Activated CD4-positive, alpha-beta T cell treated with anti-CD3 and anti-CD28 coated beads for 36 hours (primary cell): Measurements from ENCODE around the gene CES2. TPM values are rescaled to one million over a fixed set of nuclear protein-coding genes. Genes with fewer than 3 reads are reported as not detected.

Experiments used
- ATAC-seq: fragments of 200-7000 bp; cut with Tn5 transposase; one replicate; pipeline ENCODE4 v1.10.0; 2021; ENCODE audit warnings: mild to moderate bottlenecking, moderate library complexity
- CTCF ChIA-PET: fragments of 350-600 bp; sonication (Branson Sonifier 250); formaldehyde crosslinking; loops from one replicate; lab custom pipeline; 2021; ENCODE audit warnings: antibody characterized with exemption; lab: Charles Lee
- POLR2A ChIA-PET: fragments of 350-600 bp; sonication (Branson Sonifier 250); formaldehyde crosslinking; loops from one replicate; lab custom pipeline; 2021; ENCODE audit warnings: antibody characterized with exemption, inconsistent platforms; lab: Charles Lee
- DNase-seq: peaks from one replicate; pipeline ENCODE4 v3.0.0-alpha.2; 2020
- H3K27ac Mint-ChIP-seq: one replicate; pipeline ENCODE4 v1.8.0; 2021; ENCODE audit warnings: mixed read lengths
- H3K27me3 Mint-ChIP-seq: one replicate; pipeline ENCODE4 v1.8.0; 2021; ENCODE audit warnings: mixed read lengths
- H3K36me3 Mint-ChIP-seq: one replicate; pipeline ENCODE4 v1.8.0; 2021; ENCODE audit warnings: low read depth, mixed read lengths
- H3K4me1 Mint-ChIP-seq: one replicate; pipeline ENCODE4 v1.8.0; 2021; ENCODE audit warnings: mixed read lengths
- H3K4me3 Mint-ChIP-seq: one replicate; pipeline ENCODE4 v1.8.0; 2021; ENCODE audit warnings: mild to moderate bottlenecking, moderate library complexity, mixed read lengths
- H3K9me3 Mint-ChIP-seq: one replicate; pipeline ENCODE4 v1.8.0; 2021; ENCODE audit warnings: low read depth, mixed read lengths
- intact Hi-C, 2 experiments: fragments of 100-400 bp; cut with DNase I in 1 of 2; cut with micrococcal nuclease in 1 of 2; formaldehyde crosslinking; loops; one replicate each; pipeline versions ENCODE4 v1.14.2 to v1.15.1; 2022 to 2024; cut with DNase I, micrococcal nuclease
- total RNA-seq, 2 experiments: library from RNA; stranded (reverse); gene quantifications; one replicate each; pipeline ENCODE4 v1.2.3, GENCODE V29; 2021

The CES2 gene
- total RNA-seq, 2 experiments from 2014 or later = 30.5 to 31.6 TPM

DNA sequence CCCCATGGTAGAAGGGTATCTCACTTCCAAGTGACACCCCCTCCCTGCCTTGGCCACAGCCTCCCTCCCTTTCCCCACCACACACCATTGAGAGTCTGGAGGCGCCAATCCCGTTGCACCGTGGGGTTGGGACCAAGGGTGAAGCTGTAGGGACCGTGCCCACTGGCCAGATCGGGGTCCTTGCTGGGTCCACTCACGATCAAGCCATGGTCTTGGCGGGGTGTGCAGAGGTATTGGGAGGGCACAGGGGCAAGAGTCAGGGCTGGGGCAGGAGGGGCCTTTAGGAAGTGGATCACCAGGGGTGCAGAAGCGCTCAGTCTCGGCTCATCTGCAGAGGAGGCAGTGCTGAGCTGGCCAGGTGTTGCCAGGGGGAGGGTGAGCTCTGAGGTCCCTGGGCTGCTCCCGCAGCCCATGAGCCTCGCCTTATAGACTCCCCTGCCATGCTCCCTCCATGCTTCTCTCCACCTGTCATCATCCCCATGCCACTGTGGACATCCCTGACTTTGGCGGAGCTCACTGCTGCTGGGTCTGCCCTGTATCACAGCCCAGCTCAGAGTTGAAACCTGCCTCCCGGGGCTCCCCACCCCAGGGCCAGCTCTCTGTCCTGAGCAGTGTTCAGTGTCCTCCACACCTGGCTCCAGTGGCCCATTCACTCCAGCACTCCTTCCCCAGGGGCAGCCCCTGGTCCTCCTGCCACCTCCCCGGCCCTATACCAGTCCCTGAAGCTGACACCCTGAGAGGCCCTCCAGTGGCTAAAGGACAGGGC lies 25.0 kb upstream of the CES2 start:
- Mint-ChIP-seq H3K36me3 (no peaks in the 10 kb centered on the region), H3K27me3 (no peaks in the 10 kb centered on the region), H3K27ac (no peak overlapping the region), H3K4me3 (no peak overlapping the region), H3K4me1 (peaks cover 6% of the 10 kb centered on the region), H3K9me3 (no peaks in the 10 kb centered on the region)
- POLR2A ChIA-PET = interaction anchor here (0.5 kb wide), 1 partner anchor 107 kb away, joined by 3 read pairs; no protein-coding TSS in a partner anchor
- CTCF ChIA-PET = interaction anchor here (0.6 to 1.1 kb wide), 3 partner anchors 15 to 575 kb away, joined by 3 to 8 read pairs (median 3); no protein-coding TSS in a partner anchor
- DNase-seq (no peak), ATAC-seq (no peak)
- intact Hi-C loops = no loop called here

DNA sequence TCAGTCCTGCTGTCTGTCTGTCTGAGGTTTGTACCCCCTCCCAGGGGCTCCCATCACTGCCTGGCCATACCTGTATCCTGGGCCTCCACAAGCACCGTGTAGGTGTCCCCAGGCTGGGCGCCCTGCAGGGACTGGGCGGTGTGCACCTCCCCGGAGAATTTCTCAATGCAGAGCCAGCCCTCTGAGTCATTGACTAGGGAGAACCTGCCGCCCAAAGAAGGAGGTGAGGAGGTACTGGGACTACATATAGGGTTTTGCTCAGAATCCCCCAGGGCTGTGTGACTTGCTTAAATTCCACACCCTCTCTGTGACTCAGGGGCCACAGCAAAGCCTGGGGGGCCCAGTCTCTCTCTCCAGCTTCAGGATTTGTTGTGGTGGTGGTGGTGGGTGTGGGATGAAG lies 24.2 kb upstream of the CES2 start:
- H3K4me3 Mint-ChIP-seq = no peak overlapping the region
- peaks cover 2% of the 10 kb centered on the region for H3K4me1 Mint-ChIP-seq
- DNase-seq = no peak
- H3K36me3 Mint-ChIP-seq = no peaks in the 10 kb centered on the region
- no peaks in the 10 kb centered on the region for H3K9me3 Mint-ChIP-seq
- intact Hi-C loops = no loop called here
- ChIA-PET POLR2A (interaction anchor here (0.5 to 1.1 kb wide), 3 partner anchors 20 to 303 kb away, joined by 3 to 4 read pairs (median 3); no protein-coding TSS in a partner anchor), CTCF (interaction anchor here (0.8 kb wide), 2 partner anchors 11 to 12 kb away, joined by 3 read pairs; no protein-coding TSS in a partner anchor)
- no peak for ATAC-seq
- H3K27ac Mint-ChIP-seq = no peak overlapping the region
- no peaks in the 10 kb centered on the region for H3K27me3 Mint-ChIP-seq

DNA sequence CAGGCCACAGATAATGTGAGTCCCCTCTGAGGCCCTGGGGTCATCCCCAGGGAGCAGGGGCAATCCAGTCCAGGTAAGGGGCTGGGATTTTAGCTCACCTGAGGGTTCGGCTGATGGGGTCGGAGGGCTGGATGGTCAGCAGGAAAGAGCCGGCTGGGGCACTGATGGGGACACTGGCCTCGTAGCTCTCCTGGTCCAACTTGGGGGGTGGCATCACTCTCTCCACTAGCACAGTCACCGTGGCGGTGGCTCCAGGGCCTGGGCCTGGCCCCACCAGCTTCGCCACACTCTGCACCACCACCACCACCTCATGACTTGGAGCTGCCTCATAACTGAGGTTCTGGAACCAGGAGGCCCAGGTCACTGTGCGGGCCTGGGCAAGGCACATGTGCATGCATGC lies 23.5 kb upstream of the CES2 start:
- ATAC-seq (no peak), DNase-seq (no peak)
- no peak overlapping the region for H3K4me3 Mint-ChIP-seq
- ChIA-PET POLR2A (interaction anchor here (1.1 kb wide), 1 partner anchor 20 kb away, joined by 3 read pairs; no protein-coding TSS in a partner anchor), CTCF (interaction anchor here (0.6 to 0.8 kb wide), 3 partner anchors 11 to 12 kb away, joined by 3 to 4 read pairs (median 3); no protein-coding TSS in a partner anchor)
- H3K9me3 Mint-ChIP-seq = no peaks in the 10 kb centered on the region
- peaks cover 2% of the 10 kb centered on the region for H3K27me3 Mint-ChIP-seq
- H3K27ac Mint-ChIP-seq = no peak overlapping the region
- no peaks in the 10 kb centered on the region for H3K4me1 Mint-ChIP-seq
- intact Hi-C loops = no loop called here
- no peaks in the 10 kb centered on the region for H3K36me3 Mint-ChIP-seq

- H3K4me3 Mint-ChIP-seq = no peak overlapping the region
- no peaks in the 10 kb centered on the region for H3K9me3 Mint-ChIP-seq
- H3K4me1 Mint-ChIP-seq = no peaks in the 10 kb centered on the region
- intact Hi-C loops = no loop called here
- DNase-seq = no peak
- H3K36me3 Mint-ChIP-seq = no peaks in the 10 kb centered on the region
- H3K27ac Mint-ChIP-seq = no peak overlapping the region
- no peak for ATAC-seq
- H3K27me3 Mint-ChIP-seq = peaks cover 2% of the 10 kb centered on the region
- ChIA-PET POLR2A (no interaction called here), CTCF (interaction anchor here (0.8 to 1.1 kb wide), 2 partner anchors 38 to 41 kb away, joined by 3 read pairs; no protein-coding TSS in a partner anchor)
Observed at GRCh38 chr16:66913081-66913480, 22.2 kb upstream of the CES2 start.

- H3K27me3 Mint-ChIP-seq = peaks cover 2% of the 10 kb centered on the region
- no peak for ATAC-seq
- H3K36me3 Mint-ChIP-seq = no peaks in the 10 kb centered on the region
- CTCF ChIA-PET = interaction anchor here (1.1 kb wide), 1 partner anchor 39 kb away, joined by 3 read pairs; no protein-coding TSS in a partner anchor
- no peak for DNase-seq
- no peaks in the 10 kb centered on the region for H3K9me3 Mint-ChIP-seq
- intact Hi-C loops = no loop called here
- no peak overlapping the region for H3K27ac Mint-ChIP-seq
- H3K4me3 Mint-ChIP-seq = no peak overlapping the region
- no peaks in the 10 kb centered on the region for H3K4me1 Mint-ChIP-seq
- POLR2A ChIA-PET = no interaction called here
Observed at GRCh38 chr16:66913711-66914110, 21.6 kb upstream of the CES2 start.

- POLR2A ChIA-PET = no interaction called here
- no peaks in the 10 kb centered on the region for H3K36me3 Mint-ChIP-seq
Observed at GRCh38 chr16:66914541-66914940, 20.8 kb upstream of the CES2 start.

DNA sequence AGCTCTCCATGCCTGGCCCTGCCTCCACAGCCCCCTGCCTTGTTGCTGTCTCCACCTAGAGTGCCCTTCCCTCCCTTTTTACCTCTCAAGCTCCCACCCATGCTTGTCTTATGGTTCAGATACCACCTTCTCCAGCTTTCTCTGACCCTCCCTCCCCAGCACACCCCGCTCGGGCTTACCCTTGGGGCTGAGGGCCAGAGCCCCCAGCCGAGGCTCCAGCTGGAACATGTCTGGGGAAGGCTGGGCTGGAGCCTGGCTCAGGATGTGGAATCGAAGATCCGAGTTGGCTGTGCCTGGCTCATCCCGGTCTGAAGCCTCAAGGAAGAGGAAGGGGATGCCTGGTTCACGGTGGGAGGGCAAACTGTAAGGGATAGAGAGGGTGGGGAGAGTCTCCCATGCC lies 20.3 kb upstream of the CES2 start:
- H3K27ac Mint-ChIP-seq = no peak overlapping the region
- no peaks in the 10 kb centered on the region for H3K36me3 Mint-ChIP-seq
- no peak overlapping the region for H3K4me3 Mint-ChIP-seq
- no peak for ATAC-seq
- DNase-seq = no peak
- intact Hi-C loops = no loop called here
- no peaks in the 10 kb centered on the region for H3K4me1 Mint-ChIP-seq
- CTCF ChIA-PET = interaction anchor here (0.7 to 1.1 kb wide), 3 partner anchors 13 to 178 kb away, joined by 3 to 6 read pairs (median 3); no protein-coding TSS in a partner anchor
- H3K27me3 Mint-ChIP-seq = peaks cover 2% of the 10 kb centered on the region
- POLR2A ChIA-PET = no interaction called here
- H3K9me3 Mint-ChIP-seq = no peaks in the 10 kb centered on the region

More at GRCh38 chr16:66914541-66914940, 20.8 kb upstream of the CES2 start:
- intact Hi-C loops = no loop called here
- peaks cover 2% of the 10 kb centered on the region for H3K27me3 Mint-ChIP-seq
- DNase-seq = no peak
- H3K4me1 Mint-ChIP-seq = no peaks in the 10 kb centered on the region
- ATAC-seq = no peak
- H3K27ac Mint-ChIP-seq = no peak overlapping the region
- no peak overlapping the region for H3K4me3 Mint-ChIP-seq
- CTCF ChIA-PET = interaction anchor here (0.7 to 1.1 kb wide), 3 partner anchors 14 to 178 kb away, joined by 3 to 6 read pairs (median 3); no protein-coding TSS in a partner anchor
- H3K9me3 Mint-ChIP-seq = no peaks in the 10 kb centered on the region

DNA sequence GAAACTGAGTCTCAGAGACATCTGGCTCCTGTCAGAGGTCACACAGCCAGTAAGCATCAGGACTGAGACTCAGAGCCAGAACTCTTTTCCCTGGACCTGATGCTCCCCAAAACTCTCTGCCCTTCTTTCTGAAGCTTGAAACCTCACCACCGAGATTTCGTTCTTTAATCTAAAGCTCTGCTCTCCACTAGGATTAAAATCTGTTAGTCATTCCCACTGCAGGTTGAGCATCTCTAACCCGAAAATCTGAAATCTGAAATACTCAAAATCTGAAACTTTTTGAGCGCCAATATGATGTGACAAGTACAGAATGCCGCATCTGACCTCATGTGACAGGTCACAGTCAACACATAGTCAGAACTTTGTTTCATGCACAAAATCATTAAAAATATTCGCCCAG lies 18.8 kb upstream of the CES2 start:
- H3K27ac Mint-ChIP-seq = no peak overlapping the region
- intact Hi-C loops = no loop called here
- DNase-seq (no peak), ATAC-seq (no peak)
- peaks cover 8% of the 10 kb centered on the region for H3K27me3 Mint-ChIP-seq
- H3K4me1 Mint-ChIP-seq = no peaks in the 10 kb centered on the region
- no peaks in the 10 kb centered on the region for H3K9me3 Mint-ChIP-seq
- no peak overlapping the region for H3K4me3 Mint-ChIP-seq
- CTCF ChIA-PET = interaction anchor here (1.0 kb wide), 1 partner anchor 21 kb away, joined by 3 read pairs; no protein-coding TSS in a partner anchor
- POLR2A ChIA-PET = no interaction called here
- no peaks in the 10 kb centered on the region for H3K36me3 Mint-ChIP-seq

GRCh38 chr16:66917741-66918140 lies 17.6 kb upstream of the CES2 start:
- Mint-ChIP-seq H3K9me3 (no peaks in the 10 kb centered on the region), H3K36me3 (no peaks in the 10 kb centered on the region), H3K4me3 (no peak overlapping the region), H3K4me1 (no peaks in the 10 kb centered on the region), H3K27me3 (peaks cover 8% of the 10 kb centered on the region), H3K27ac (no peak overlapping the region)
- CTCF ChIA-PET = interaction anchor here (0.6 to 1.4 kb wide), 4 partner anchors 8 to 100 kb away, joined by 3 to 4 read pairs (median 4); partner anchors contain the start of gene RRAD
- POLR2A ChIA-PET = interaction anchor here (0.6 to 1.1 kb wide), 2 partner anchors 16 to 234 kb away, joined by 3 read pairs; no protein-coding TSS in a partner anchor
- DNase-seq (no peak), ATAC-seq (no peak)
- intact Hi-C loops = no loop called here

DNA sequence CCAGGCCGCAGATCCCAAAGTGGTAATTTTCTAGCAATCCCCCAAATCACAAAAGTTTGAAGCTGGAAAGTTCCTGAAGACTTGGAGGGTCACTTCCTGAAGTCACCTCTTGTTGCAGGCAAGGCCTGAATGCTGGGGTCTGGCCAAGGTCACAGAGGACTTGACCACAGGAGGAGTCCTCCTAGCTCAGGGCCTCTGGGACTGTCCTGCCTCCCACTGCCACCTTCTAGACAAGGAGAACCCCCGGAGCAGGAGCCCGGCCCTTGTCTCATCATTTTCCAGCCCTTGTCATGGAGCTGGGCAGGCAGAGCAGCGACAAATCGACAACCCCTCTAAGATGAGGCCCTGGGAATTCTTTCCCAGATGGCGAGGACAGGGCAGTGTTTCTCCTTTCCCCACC lies 17.0 kb upstream of the CES2 start:
- Mint-ChIP-seq H3K27ac (no peak overlapping the region), H3K9me3 (no peaks in the 10 kb centered on the region), H3K36me3 (no peaks in the 10 kb centered on the region), H3K4me3 (no peak overlapping the region), H3K27me3 (peaks cover 13% of the 10 kb centered on the region), H3K4me1 (no peaks in the 10 kb centered on the region)
- intact Hi-C loops = no loop called here
- no peak for ATAC-seq
- no peak for DNase-seq
- ChIA-PET POLR2A (interaction anchor here (1.1 kb wide), 1 partner anchor 15 kb away, joined by 3 read pairs; no protein-coding TSS in a partner anchor), CTCF (interaction anchor here (0.5 to 1.4 kb wide), 5 partner anchors 7 to 403 kb away, joined by 3 to 4 read pairs (median 4); partner anchors contain the start of gene RRAD)

GRCh38 chr16:66918803-66919568 lies 16.3 kb upstream of the CES2 start, which contains the start of gene CDH16:
Gene CDH16, minus strand, starts transcription at chr16:66918885. Its CDS starts 820 bp downstream, at chr16:66918065.
- Mint-ChIP-seq H3K36me3 (no peaks in the 10 kb centered on the region), H3K27me3 (peaks cover 19% of the 10 kb centered on the region), H3K27ac (no peak within 1 kb of the TSS), H3K4me1 (no peaks in the 10 kb centered on the region), H3K9me3 (no peaks in the 10 kb centered on the region), H3K4me3 (no peak within 1 kb of the TSS)
- ATAC-seq (no peak), DNase-seq (no peak)
- CTCF ChIA-PET = interaction anchor here (0.5 to 1.4 kb wide), 6 partner anchors 11 to 402 kb away, joined by 3 to 6 read pairs (median 4); no protein-coding TSS in a partner anchor
- intact Hi-C loops = no loop called here
- POLR2A ChIA-PET = interaction anchor here (1.1 kb wide), 1 partner anchor 15 kb away, joined by 3 read pairs; no protein-coding TSS in a partner anchor
